Upper lobe of right lung (tissue), 1 donor: ENCODE measurements around the gene CYB5R3. TPM values are rescaled to one million over a fixed set of nuclear protein-coding genes. Genes with fewer than 3 reads are reported as not detected.
"Not testable (repeated sequence)": the region's sequence is repeated elsewhere in the genome, so short reads cannot be mapped to it uniquely, and the experiment has no call there.

Experiments
- ATAC-seq: fragments of 200-7000 bp; cut with Tn5 transposase; one replicate; pipeline ENCODE4 v1.9.1; 2020; ENCODE audit warnings: mild to moderate bottlenecking, moderate library complexity
- DNase-seq: peaks from one replicate; pipeline ENCODE4 v3.0.0-alpha.2; 2020
- H3K27ac ChIP-seq: fragments of 200-600 bp; one replicate; pipeline ENCODE4 v1.8.0; 2022
- H3K27me3 ChIP-seq: fragments of 200-600 bp; one replicate; pipeline ENCODE4 v1.8.0; 2022; ENCODE audit warnings: mild to moderate bottlenecking
- H3K36me3 ChIP-seq: fragments of 200-600 bp; one replicate; pipeline ENCODE4 v1.8.0; 2022
- H3K4me1 ChIP-seq: fragments of 200-600 bp; one replicate; pipeline ENCODE4 v1.8.0; 2022
- H3K4me3 ChIP-seq: fragments of 200-600 bp; one replicate; pipeline ENCODE4 v1.8.0; 2022; ENCODE audit warnings: mild to moderate bottlenecking
- H3K9me3 ChIP-seq: fragments of 200-600 bp; one replicate; pipeline ENCODE4 v1.8.0; 2022
- intact Hi-C: fragments of 100-400 bp; cut with DNase I; formaldehyde crosslinking; loops from one replicate; pipeline ENCODE4 v1.11.0; 2022
- total RNA-seq: library from RNA; stranded (reverse); fragmentation: NEBNext Ultra II Directional; extraction: Animal tissue kit (Norgen Biotek cat#: 25700); gene quantifications from one replicate; pipeline ENCODE4 v1.2.1, GENCODE V29; 2021
- TF ChIP-seq, protein P1 (sequence below): fragments of 200-600 bp; IDR thresholded peaks from one replicate; pipeline ENCODE4 v1.8.0; 2022; ENCODE audit warnings: antibody characterized with exemption
- donor health status: DM: no; HTN: yes; CAD: no; lungs with severe emphysema.

CYB5R3 gene
- total RNA-seq, 1 donor from 2014 or later = 251 TPM

GRCh38 chr22:42608136-42608822 lies 40.9 kb downstream of the CYB5R3 start:
- Histone ChIP-seq H3K27ac (peak overlapping the region; percentile 73), H3K4me3 (no peak overlapping the region), H3K9me3 (no peaks in the 10 kb centered on the region), H3K36me3 (peaks cover 22% of the 10 kb centered on the region), H3K4me1 (peaks cover 62% of the 10 kb centered on the region), H3K27me3 (no peaks in the 10 kb centered on the region)
- ATAC-seq (no peak), DNase-seq (no peak)
- intact Hi-C loops = no loop called here
- TF ChIP-seq, protein P1, sequence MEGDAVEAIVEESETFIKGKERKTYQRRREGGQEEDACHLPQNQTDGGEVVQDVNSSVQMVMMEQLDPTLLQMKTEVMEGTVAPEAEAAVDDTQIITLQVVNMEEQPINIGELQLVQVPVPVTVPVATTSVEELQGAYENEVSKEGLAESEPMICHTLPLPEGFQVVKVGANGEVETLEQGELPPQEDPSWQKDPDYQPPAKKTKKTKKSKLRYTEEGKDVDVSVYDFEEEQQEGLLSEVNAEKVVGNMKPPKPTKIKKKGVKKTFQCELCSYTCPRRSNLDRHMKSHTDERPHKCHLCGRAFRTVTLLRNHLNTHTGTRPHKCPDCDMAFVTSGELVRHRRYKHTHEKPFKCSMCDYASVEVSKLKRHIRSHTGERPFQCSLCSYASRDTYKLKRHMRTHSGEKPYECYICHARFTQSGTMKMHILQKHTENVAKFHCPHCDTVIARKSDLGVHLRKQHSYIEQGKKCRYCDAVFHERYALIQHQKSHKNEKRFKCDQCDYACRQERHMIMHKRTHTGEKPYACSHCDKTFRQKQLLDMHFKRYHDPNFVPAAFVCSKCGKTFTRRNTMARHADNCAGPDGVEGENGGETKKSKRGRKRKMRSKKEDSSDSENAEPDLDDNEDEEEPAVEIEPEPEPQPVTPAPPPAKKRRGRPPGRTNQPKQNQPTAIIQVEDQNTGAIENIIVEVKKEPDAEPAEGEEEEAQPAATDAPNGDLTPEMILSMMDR = no peak

- DNase-seq = not testable (repeated sequence)
Observed at GRCh38 chr22:42607641-42608040, 41.6 kb downstream of the CYB5R3 start.

DNA sequence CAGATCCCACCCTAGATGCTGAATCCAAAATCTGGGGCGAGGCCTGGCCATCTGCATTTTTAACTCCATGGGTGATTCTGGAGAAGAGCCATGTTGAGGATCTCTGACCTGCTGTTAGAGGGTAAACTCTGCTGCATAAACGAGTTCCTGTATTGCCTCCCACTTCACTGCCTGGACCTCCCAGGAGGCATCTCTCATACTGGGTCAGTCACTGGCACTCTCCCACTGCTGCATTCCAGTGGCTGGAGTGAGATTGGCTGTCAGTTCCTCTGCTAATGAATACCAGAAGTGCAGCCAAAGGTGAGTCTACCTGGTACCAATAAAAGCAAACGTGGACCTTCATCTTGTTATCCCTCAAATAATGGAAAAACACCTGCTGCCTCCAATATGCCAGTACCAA lies 44.8 kb downstream of the CYB5R3 start:
- intact Hi-C loops = no loop called here
- Histone ChIP-seq H3K27ac (no peak overlapping the region), H3K36me3 (peaks cover 55% of the 10 kb centered on the region), H3K27me3 (no peaks in the 10 kb centered on the region), H3K4me3 (no peak overlapping the region), H3K9me3 (no peaks in the 10 kb centered on the region), H3K4me1 (peaks cover 43% of the 10 kb centered on the region)
- peak; percentile 79 for ATAC-seq
- DNase-seq = no peak
- TF ChIP-seq, protein P1 = no peak

More at GRCh38 chr22:42607641-42608040, 41.6 kb downstream of the CYB5R3 start:
- H3K4me3 ChIP-seq, H3K27me3 ChIP-seq, intact Hi-C loops, ATAC-seq, H3K9me3 ChIP-seq: not testable (repeated sequence)
- Histone ChIP-seq H3K36me3 (peaks cover 28% of the 10 kb centered on the region), H3K4me1 (peaks cover 60% of the 10 kb centered on the region), H3K27ac (peak overlapping the region; percentile 58)

- peak; percentile 87 for ATAC-seq
- intact Hi-C loops = no loop called here
- H3K27me3 ChIP-seq = no peaks in the 10 kb centered on the region
- H3K27ac ChIP-seq = peak overlapping the region; percentile 58
- no peaks in the 10 kb centered on the region for H3K9me3 ChIP-seq
- no peak for DNase-seq
- peaks cover 33% of the 10 kb centered on the region for H3K4me1 ChIP-seq
- TF ChIP-seq, protein P1 = no peak
- H3K4me3 ChIP-seq = no peak overlapping the region
- peaks cover 65% of the 10 kb centered on the region for H3K36me3 ChIP-seq
Observed at GRCh38 chr22:42603427-42603826, 45.8 kb downstream of the CYB5R3 start.

- Histone ChIP-seq H3K27ac (peak overlapping the region; percentile 58), H3K4me1 (peaks cover 32% of the 10 kb centered on the region), H3K9me3 (no peaks in the 10 kb centered on the region), H3K27me3 (no peaks in the 10 kb centered on the region), H3K36me3 (peaks cover 74% of the 10 kb centered on the region), H3K4me3 (no peak overlapping the region)
- DNase-seq (no peak), ATAC-seq (no peak)
- TF ChIP-seq, protein P1 = no peak
- intact Hi-C loops = no loop called here
Observed at GRCh38 chr22:42602470-42602869, 46.7 kb downstream of the CYB5R3 start.

- no peaks in the 10 kb centered on the region for H3K27me3 ChIP-seq
- no peak overlapping the region for H3K4me3 ChIP-seq
- intact Hi-C loops = no loop called here
- peak overlapping the region; percentile 58 for H3K27ac ChIP-seq
- DNase-seq (no peak), ATAC-seq (no peak)
- H3K36me3 ChIP-seq = peaks cover 79% of the 10 kb centered on the region
- no peaks in the 10 kb centered on the region for H3K9me3 ChIP-seq
- TF ChIP-seq, protein P1 = no peak
- peaks cover 32% of the 10 kb centered on the region for H3K4me1 ChIP-seq
Observed at GRCh38 chr22:42601879-42602465, 47.2 kb downstream of the CYB5R3 start.
